SK-N-SH (cell line): Measurements from ENCODE around the gene CSRNP3. TPM values are rescaled to one million over a fixed set of nuclear protein-coding genes. Genes with fewer than 3 reads are reported as not detected.

ENCODE experiments used
- CTCF ChIA-PET: fragments of 300-600, 350-600 bp; formaldehyde crosslinking; extraction: SDS; loops from one replicate; lab custom pipeline; 2021; lab: Yijun Ruan, JAX
- POLR2A ChIA-PET: fragments of 350-600 bp; sonication (Branson Sonifier 250); formaldehyde crosslinking; extraction: SDS; loops from one replicate; lab custom pipeline; 2020; ENCODE audit warnings: antibody characterized with exemption, inconsistent platforms; lab: Yijun Ruan, JAX
- DNase-seq: peaks from one replicate; pipeline ENCODE4 v3.0.0; 2012
- H2AFZ ChIP-seq: fragments of 200-600 bp; sonication (generic); 2 replicates; pipeline ENCODE4 v1.8.1; 2016; ENCODE audit warnings: antibody characterized with exemption, mild to moderate bottlenecking, low read depth
- H3F3A ChIP-seq: fragments of 200-600 bp; sonication (generic); replicated peaks from 2 replicates; pipeline ENCODE3; 2016; ENCODE audit warnings: antibody characterized with exemption, mild to moderate bottlenecking; ENCODE audit not compliant: insufficient read depth
- H3K27ac ChIP-seq, 2 experiments: fragments of 200-500 bp in 1 of 2; fragments of 200-600 bp in 1 of 2; sonication (Bioruptor generic) in 1 of 2; sonication (generic), shearing (Covaris generic) in 1 of 2; 2 replicates each; pipeline versions ENCODE4 v1.5.1 to v1.6.1; 2014 to 2016; ENCODE audit warnings: low read depth in 2 of 2, inconsistent platforms in 1 of 2, low read length in 1 of 2, mild to moderate bottlenecking in 1 of 2, mixed read lengths in 1 of 2
- H3K27me3 ChIP-seq: fragments of 200-600 bp; sonication (generic), shearing (Covaris generic); 2 replicates; pipeline ENCODE4 v1.6.1; 2016; ENCODE audit warnings: mixed run types; ENCODE audit not compliant: insufficient read depth
- H3K36me3 ChIP-seq, 2 experiments: fragments of 200-500 bp in 1 of 2; fragments of 200-600 bp in 1 of 2; sonication (Bioruptor generic) in 1 of 2; sonication (generic) in 1 of 2; replicated peaks in 1 of 2; 2 replicates each; pipeline versions ENCODE3 to v1.5.1; 2014 to 2016; ENCODE audit warnings: low read length in 1 of 2, mild to moderate bottlenecking in 1 of 2; ENCODE audit not compliant: insufficient read depth in 2 of 2, control insufficient read depth in 1 of 2
- H3K4me1 ChIP-seq, 2 experiments: fragments of 200-500 bp in 1 of 2; fragments of 200-600 bp in 1 of 2; sonication (Bioruptor generic) in 1 of 2; sonication (generic), shearing (Covaris generic) in 1 of 2; 2 replicates each; pipeline versions ENCODE4 v1.5.1 to v1.6.1; 2014 to 2016; ENCODE audit warnings: low read depth in 1 of 2, low read length in 1 of 2, mixed run types in 1 of 2; ENCODE audit not compliant: insufficient read depth in 2 of 2, control insufficient read depth in 1 of 2
- H3K4me2 ChIP-seq: fragments of 200-600 bp; sonication (generic), shearing (Covaris generic); 2 replicates; pipeline ENCODE4 v1.6.1; 2017; ENCODE audit warnings: mixed run types
- H3K4me3 ChIP-seq, 2 experiments: fragments of 200-500 bp in 1 of 2; fragments of 200-600 bp in 1 of 2; sonication (Bioruptor generic) in 1 of 2; sonication (generic), shearing (Covaris generic) in 1 of 2; 2 replicates each; pipeline versions ENCODE4 v1.5.1 to v1.8.1; 2014 to 2016; ENCODE audit warnings: low read depth in 2 of 2, inconsistent platforms in 1 of 2, low read length in 1 of 2, mild to moderate bottlenecking in 1 of 2, mixed read lengths in 1 of 2, moderate library complexity in 1 of 2
- H3K79me2 ChIP-seq: fragments of 200-600 bp; sonication (generic); 2 replicates; pipeline ENCODE4 v1.8.1; 2017; ENCODE audit warnings: mild to moderate bottlenecking; ENCODE audit not compliant: insufficient read depth
- H3K9ac ChIP-seq: fragments of 200-600 bp; sonication (generic); 2 replicates; pipeline ENCODE4 v1.6.1; 2017; ENCODE audit warnings: mixed run types
- H3K9me2 ChIP-seq: fragments of 200-600 bp; sonication (generic); 2 replicates; pipeline ENCODE4 v1.6.1; 2017; ENCODE audit warnings: mixed run types
- H3K9me3 ChIP-seq: fragments of 200-600 bp; sonication (generic); 2 replicates; pipeline ENCODE4 v1.6.1; 2017; ENCODE audit warnings: mixed run types, mild to moderate bottlenecking, moderate library complexity
- H4K20me1 ChIP-seq: fragments of 200-600 bp; sonication (generic); 2 replicates; pipeline ENCODE4 v1.6.1; 2017; ENCODE audit warnings: mild to moderate bottlenecking, mixed run types; ENCODE audit not compliant: insufficient read depth
- CTCF ChIP-seq: fragments of 200-600 bp; sonication (generic); IDR thresholded peaks from 2 replicates; pipeline ENCODE4 v1.6.1; 2017; ENCODE audit warnings: antibody characterized with exemption, mild to moderate bottlenecking, moderate library complexity
- FOSL2 ChIP-seq: IDR thresholded peaks from 2 replicates; pipeline ENCODE4 v1.4.0; 2012; ENCODE audit warnings: low read depth, mild to moderate bottlenecking, moderate library complexity, borderline replicate concordance
- FOXM1 ChIP-seq: IDR thresholded peaks from 2 replicates; pipeline ENCODE4 v1.4.0; 2012; ENCODE audit warnings: low read depth, mild to moderate bottlenecking
- GABPA ChIP-seq: IDR thresholded peaks from 2 replicates; pipeline ENCODE4 v1.4.0; 2012; ENCODE audit warnings: low read depth, mild to moderate bottlenecking
- JUND ChIP-seq: IDR thresholded peaks from 2 replicates; pipeline ENCODE4 v1.4.0; 2012
- NRF1 ChIP-seq: IDR thresholded peaks from 2 replicates; pipeline ENCODE4 v1.6.1; 2012; ENCODE audit warnings: low read depth, mild to moderate bottlenecking, low read length
- RFX5 ChIP-seq: IDR thresholded peaks from 2 replicates; pipeline ENCODE4 v1.6.1; 2012; ENCODE audit warnings: mild to moderate bottlenecking, improper control_type of control experiment, low read length
- SMC3 ChIP-seq: IDR thresholded peaks from 2 replicates; pipeline ENCODE4 v1.6.1; 2012; ENCODE audit warnings: low read depth, low read length, improper control_type of control experiment
- TAF1 ChIP-seq: IDR thresholded peaks from 2 replicates; pipeline ENCODE4 v1.6.1; 2012; ENCODE audit warnings: low read depth, mild to moderate bottlenecking, low read length, moderate library complexity, borderline replicate concordance
- TCF12 ChIP-seq: IDR thresholded peaks from 2 replicates; pipeline ENCODE4 v1.4.0; 2012
- USF1 ChIP-seq: IDR thresholded peaks from 2 replicates; pipeline ENCODE4 v1.4.0; 2012; ENCODE audit warnings: low read depth, borderline replicate concordance
- USF2 ChIP-seq: fragments of 150-350 bp; IDR thresholded peaks from 2 replicates; pipeline ENCODE4 v1.6.1; 2017; ENCODE audit warnings: antibody characterized with exemption, low read length, low read depth, borderline replicate concordance
- YY1 ChIP-seq: IDR thresholded peaks from 2 replicates; pipeline ENCODE4 v1.4.0; 2012; ENCODE audit warnings: low read depth, mild to moderate bottlenecking
- WGBS: methylation state at CpG from one replicate; pipeline ENCODE4 v1.1.6; 2017; ENCODE audit warnings: low lambda C conversion rate; 5-methylcytosine and 5-hydroxymethylcytosine counted together
- polyA plus RNA-seq, 3 experiments: library from polyadenylated mRNA; depleted of rRNA; stranded (reverse); fragments of >200 nt; gene quantifications; 2 replicates each; pipeline ENCODE4 v1.2.3, GENCODE V29; 2012

Gene CSRNP3
- polyA plus RNA-seq, 1 of the 3 experiments (the other 2 are of a cell fraction), result 1.0 TPM

- Histone ChIP-seq H3K36me3 (no peaks in the 10 kb centered on the region), H2AFZ (no peak overlapping the region), H3K9ac (no peak overlapping the region), H3K9me2 (no peaks in the 10 kb centered on the region), H3K27me3 (no peaks in the 10 kb centered on the region), H3K4me3 (no peak overlapping the region), H3K9me3 (no peaks in the 10 kb centered on the region), H4K20me1 (no peaks in the 10 kb centered on the region), H3F3A (no peaks in the 10 kb centered on the region), H3K4me1 (peaks cover 0 to 5% of the 10 kb centered on the region in 2 experiments; a peak in 3 of 4 replicates), H3K4me2 (no peak overlapping the region), H3K27ac (no peak overlapping the region), H3K79me2 (no peaks in the 10 kb centered on the region)
- no peak for DNase-seq
- no peak for TF ChIP-seq RFX5
- no peak for TF ChIP-seq TAF1
- TF ChIP-seq NRF1, result no peak
- no peak for TF ChIP-seq SMC3
- 87% methylated on average over 4 of the region's 4 CpGs for WGBS
- ChIA-PET CTCF (interaction anchor here (1.3 kb wide), 1 partner anchor 95 kb away, joined by 3 read pairs; no protein-coding TSS in a partner anchor), POLR2A (no interaction called here)
These were observed 96.5 kb downstream of the CSRNP3 start for GRCh38 chr2:165566008-165566407.

- Histone ChIP-seq H3K9me2 (no peaks in the 10 kb centered on the region), H2AFZ (no peak overlapping the region), H3K79me2 (no peaks in the 10 kb centered on the region), H3K4me3 (no peak overlapping the region), H3K9ac (no peak overlapping the region), H3K36me3 (no peaks in the 10 kb centered on the region), H3K9me3 (no peaks in the 10 kb centered on the region), H3K4me2 (no peak overlapping the region), H4K20me1 (no peaks in the 10 kb centered on the region), H3K27me3 (no peaks in the 10 kb centered on the region), H3F3A (peaks cover 3% of the 10 kb centered on the region), H3K27ac (no peak overlapping the region), H3K4me1 (peaks cover 6 to 16% of the 10 kb centered on the region in 2 experiments; a peak in 3 of 4 replicates)
- 76% methylated on average over 2 of the region's 2 CpGs for WGBS
- ChIA-PET CTCF (interaction anchor here (1.3 kb wide), 1 partner anchor 17 kb away, joined by 3 read pairs; no protein-coding TSS in a partner anchor), POLR2A (no interaction called here)
- no peak for TF ChIP-seq CTCF
- no peak for TF ChIP-seq USF1
- TF ChIP-seq USF2, result no peak
- TF ChIP-seq TCF12, result no peak
- TF ChIP-seq GABPA, result no peak
- TF ChIP-seq FOSL2, result no peak
- no peak for TF ChIP-seq FOXM1
- TF ChIP-seq JUND, result no peak
- TF ChIP-seq YY1, result no peak
- no peak for TF ChIP-seq RFX5
- DNase-seq, result no peak
These were observed 97.8 kb downstream of the CSRNP3 start for GRCh38 chr2:165567273-165567672.
